ENCODE results near the gene EIF4ENIF1. TPM values are rescaled to one million over a fixed set of nuclear protein-coding genes. Genes with fewer than 3 reads are reported as not detected.

The EIF4ENIF1 gene
- total RNA-seq, 6 donors from 2014 or later = 15.5 to 25.2 (median 23.3) TPM

GRCh38 chr22:31445642-31446041 lies 44.0 kb downstream of the EIF4ENIF1 start:
- Histone ChIP-seq H3K9me3 (no peaks in the 10 kb centered on the region), H3K27ac (no peak overlapping the region), H3K36me3 (peaks cover 11 to 90% (median 57%) of the 10 kb centered on the region in 4 donors), H3K4me3 (no peak overlapping the region), H3K27me3 (no peaks in the 10 kb centered on the region), H3K4me1 (no peaks in the 10 kb centered on the region)
- 80 to 89% methylated on average over 3 of the region's 3 CpGs for WGBS, 2 donors
- DNase-seq (no peak), ATAC-seq (ENCODE audit: low FRiP score in 2 of 2) (no peak)
- TF ChIP-seq POLR2AphosphoS5 (IDR thresholded peaks at IDR 0.05) = no peak
- no peak for TF ChIP-seq POLR2A (IDR thresholded peaks at IDR 0.05)
- no peak for TF ChIP-seq EP300 (IDR thresholded peaks at IDR 0.05)
- TF ChIP-seq CTCF (IDR thresholded peaks at IDR 0.05) = no peak

GRCh38 chr22:31443516-31443915 lies 46.1 kb downstream of the EIF4ENIF1 start:
- TF ChIP-seq POLR2A (IDR thresholded peaks at IDR 0.05) = no peak
- no peak for TF ChIP-seq CTCF (IDR thresholded peaks at IDR 0.05)
- TF ChIP-seq POLR2AphosphoS5 (IDR thresholded peaks at IDR 0.05) = no peak
- no peak for TF ChIP-seq EP300 (IDR thresholded peaks at IDR 0.05)
- Histone ChIP-seq H3K36me3 (peaks cover 25 to 99% (median 71%) of the 10 kb centered on the region in 4 donors), H3K9me3 (no peaks in the 10 kb centered on the region)

GRCh38 chr22:31442768-31443489 lies 46.7 kb downstream of the EIF4ENIF1 start:
- ATAC-seq (ENCODE audit: low FRiP score in 2 of 2) (no peak), DNase-seq (no peak)
- H3K27ac ChIP-seq = no peak overlapping the region

More at GRCh38 chr22:31443516-31443915, 46.1 kb downstream of the EIF4ENIF1 start:
- Histone ChIP-seq H3K27ac (no peak overlapping the region), H3K27me3 (no peaks in the 10 kb centered on the region), H3K4me3 (no peak overlapping the region), H3K4me1 (no peaks in the 10 kb centered on the region)
- no peak for DNase-seq
- ATAC-seq (ENCODE audit: low FRiP score in 2 of 2) = no peak
- 76 to 88% methylated on average over 7 of the region's 7 CpGs for WGBS, 2 donors

GRCh38 chr22:31441652-31442051 lies 48.0 kb downstream of the EIF4ENIF1 start:
- no peaks in the 10 kb centered on the region for H3K9me3 ChIP-seq
- H3K27me3 ChIP-seq = no peaks in the 10 kb centered on the region
- H3K36me3 ChIP-seq = peaks cover 24 to 99% (median 72%) of the 10 kb centered on the region in 4 donors
- DNase-seq (no peak), ATAC-seq (ENCODE audit: low FRiP score in 2 of 2) (no peak)
- H3K4me3 ChIP-seq = no peak overlapping the region
- TF ChIP-seq EP300 (IDR thresholded peaks at IDR 0.05) (no peak), POLR2AphosphoS5 (IDR thresholded peaks at IDR 0.05) (no peak), CTCF (IDR thresholded peaks at IDR 0.05) (no peak), POLR2A (IDR thresholded peaks at IDR 0.05) (no peak)
- H3K4me1 ChIP-seq = no peaks in the 10 kb centered on the region
- 94 to 97% methylated on average over 5 of the region's 5 CpGs for WGBS, 2 donors
- no peak overlapping the region for H3K27ac ChIP-seq

More at GRCh38 chr22:31442768-31443489, 46.7 kb downstream of the EIF4ENIF1 start:
- 96% methylated on average over 5 of the region's 5 CpGs for WGBS, 2 donors
- Histone ChIP-seq H3K9me3 (no peaks in the 10 kb centered on the region), H3K4me3 (no peak overlapping the region), H3K36me3 (peaks cover 28 to 99% (median 71%) of the 10 kb centered on the region in 4 donors), H3K4me1 (no peaks in the 10 kb centered on the region), H3K27me3 (no peaks in the 10 kb centered on the region)
- TF ChIP-seq EP300 (IDR thresholded peaks at IDR 0.05) (no peak), POLR2AphosphoS5 (IDR thresholded peaks at IDR 0.05) (no peak), POLR2A (IDR thresholded peaks at IDR 0.05) (no peak), CTCF (IDR thresholded peaks at IDR 0.05) (no peak)

GRCh38 chr22:31440681-31441080 lies 49.0 kb downstream of the EIF4ENIF1 start:
- H3K4me1 ChIP-seq = no peaks in the 10 kb centered on the region

More at GRCh38 chr22:31440681-31441080, 49.0 kb downstream of the EIF4ENIF1 start:
- TF ChIP-seq EP300 (IDR thresholded peaks at IDR 0.05) = no peak
- no peak for ATAC-seq (ENCODE audit: low FRiP score in 2 of 2)
- no peak overlapping the region for H3K27ac ChIP-seq
- H3K27me3 ChIP-seq = no peaks in the 10 kb centered on the region
- DNase-seq = no peak
- 90 to 91% methylated on average over 7 of the region's 7 CpGs for WGBS, 2 donors
- peaks cover 30 to 99% (median 79%) of the 10 kb centered on the region in 4 donors for H3K36me3 ChIP-seq
- H3K4me3 ChIP-seq = no peak overlapping the region
- H3K9me3 ChIP-seq = no peaks in the 10 kb centered on the region

Data from upper lobe of left lung (tissue), 6 donors.